ENCODE results near the gene UBQLN1. TPM values are rescaled to one million over a fixed set of nuclear protein-coding genes. Genes with fewer than 3 reads are reported as not detected.

UBQLN1 gene
- total RNA-seq, 1 experiment from 2014 or later = 111 TPM

GRCh38 chr9:83662933-83663332 is 44.8 kb downstream of the UBQLN1 start:
- Histone ChIP-seq H3K4me1 (ENCODE audit: insufficient read depth, low read length) (no peaks in the 10 kb centered on the region), H3K79me1 (ENCODE audit: insufficient read depth, low read depth, low read length, poor library complexity, severe bottlenecking) (no peaks in the 10 kb centered on the region), H4K5ac (ENCODE audit: insufficient read length, low read depth, low read length) (no peak overlapping the region), H2BK12ac (ENCODE audit: insufficient read length, low read depth, low read length) (no peak overlapping the region), H3K27me3 (ENCODE audit: insufficient read depth, low read length) (no peaks in the 10 kb centered on the region), H4K20me1 (ENCODE audit: control insufficient read depth, insufficient read depth, insufficient read length) (no peaks in the 10 kb centered on the region), H3K14ac (ENCODE audit: insufficient read depth, low read length) (no peak overlapping the region), H3K79me2 (ENCODE audit: insufficient read depth, low read length) (no peaks in the 10 kb centered on the region), H2BK5ac (ENCODE audit: insufficient read length, low read length) (no peak overlapping the region), H3K9ac (ENCODE audit: extremely low read depth, insufficient read length, low read length) (no peak overlapping the region), H2AFZ (ENCODE audit: low read length) (no peak overlapping the region), H3K27ac (ENCODE audit: insufficient read length, low read depth, low read length) (no peak overlapping the region), H2BK20ac (ENCODE audit: low read depth, low read length, poor library complexity, severe bottlenecking) (no peak overlapping the region), H3K4me2 (ENCODE audit: insufficient read depth, insufficient read length, low read length) (no peak overlapping the region), H3K56ac (ENCODE audit: insufficient read length, low read depth, low read length) (no peak overlapping the region), H3K23me2 (ENCODE audit: insufficient read length, low read depth, low read length, poor library complexity, severe bottlenecking) (no peaks in the 10 kb centered on the region), H4K91ac (ENCODE audit: insufficient read length, low read depth, low read length) (no peak overlapping the region), H2BK15ac (ENCODE audit: low read depth, low read length) (no peak overlapping the region), H2AK5ac (ENCODE audit: insufficient read length, low read length) (no peak overlapping the region), H2BK120ac (ENCODE audit: low read depth, low read length, poor library complexity, severe bottlenecking) (no peak overlapping the region), H3K9me3 (ENCODE audit: control insufficient read depth, low read depth, low read length) (no peaks in the 10 kb centered on the region), H3K18ac (ENCODE audit: insufficient read length, low read depth, low read length) (no peak overlapping the region), H4K8ac (replicated peaks; ENCODE audit: insufficient read length, low read depth, low read length) (no peak overlapping the region), H3K23ac (ENCODE audit: insufficient read length, low read depth, low read length) (no peak overlapping the region), H3K4ac (ENCODE audit: low read depth, low read length) (no peak overlapping the region), H3T11ph (ENCODE audit: low read length) (no peak overlapping the region)
- Mint-ChIP-seq H3K4me3 (no peak overlapping the region), H3K4me1 (no peaks in the 10 kb centered on the region), H3K36me3 (ENCODE audit: insufficient read depth in 1 of 3, low read depth in 3 of 3) (peaks cover 22 to 72% (median 60%) of the 10 kb centered on the region in 3 experiments; a peak in 6 of 7 replicates), H3K27ac (no peak overlapping the region), H3K27me3 (ENCODE audit: low read depth) (no peaks in the 10 kb centered on the region), H3K9me3 (no peaks in the 10 kb centered on the region)
- no peak for DNase-seq
- TF ChIP-seq CTCF (conservative IDR thresholded peaks at IDR 0.05) = no peak
- no CpG with 5 or more reads among the region's 3 CpGs for WGBS (ENCODE audit: extremely low coverage, insufficient read length, low lambda C conversion rate)

Data from H9 (cell line).